ENCODE data around the gene APLP1.

Gene APLP1

GRCh38 chr19:35885225-35885738, 16.9 kb downstream of the APLP1 start:
- 0 out of 2 replicates have a peak, but pooled peaks cover 4% of the 10 kb centered on the region for H4K20me1 ChIP-seq (ENCODE audit: insufficient read depth, low read length)
- no peak overlapping the region for H2AFZ ChIP-seq (ENCODE audit: low read depth, low read length)
- no peak overlapping the region for H3K4me2 ChIP-seq (ENCODE audit: insufficient read depth, low read length)
- H3K79me2 ChIP-seq (ENCODE audit: insufficient read depth, low read length): no peaks in the 10 kb centered on the region
- no peak overlapping the region for H3K4me3 ChIP-seq (ENCODE audit: low read depth in 1 of 2, low read length in 2 of 2)
- no peak overlapping the region for H3K9ac ChIP-seq (ENCODE audit: low read depth, low read length)
- ATAC-seq (ENCODE audit: insufficient read depth, low read depth): no peak
- no peaks in the 10 kb centered on the region for H3K27me3 ChIP-seq (ENCODE audit: insufficient read depth, low read length, poor library complexity)
- H3K9me3 ChIP-seq (ENCODE audit: insufficient read depth, low read length, severe bottlenecking): no peaks in the 10 kb centered on the region
- H3K27ac ChIP-seq (ENCODE audit: low read length): no peak overlapping the region
- DNase-seq: no peak
- TF ChIP-seq CTCF (IDR thresholded peaks at IDR 0.05; ENCODE audit: borderline replicate concordance, extremely low read depth, low read length, poor library complexity, severe bottlenecking) (no peak), EZH2 (IDR thresholded peaks at IDR 0.05; ENCODE audit: borderline replicate concordance, low read depth, low read length, severe bottlenecking) (no peak)
- H3K36me3 ChIP-seq (ENCODE audit: insufficient read depth, low read length): peaks cover 24% of the 10 kb centered on the region
- no peaks in the 10 kb centered on the region for H3K4me1 ChIP-seq (ENCODE audit: insufficient read depth, low read length)

DNA sequence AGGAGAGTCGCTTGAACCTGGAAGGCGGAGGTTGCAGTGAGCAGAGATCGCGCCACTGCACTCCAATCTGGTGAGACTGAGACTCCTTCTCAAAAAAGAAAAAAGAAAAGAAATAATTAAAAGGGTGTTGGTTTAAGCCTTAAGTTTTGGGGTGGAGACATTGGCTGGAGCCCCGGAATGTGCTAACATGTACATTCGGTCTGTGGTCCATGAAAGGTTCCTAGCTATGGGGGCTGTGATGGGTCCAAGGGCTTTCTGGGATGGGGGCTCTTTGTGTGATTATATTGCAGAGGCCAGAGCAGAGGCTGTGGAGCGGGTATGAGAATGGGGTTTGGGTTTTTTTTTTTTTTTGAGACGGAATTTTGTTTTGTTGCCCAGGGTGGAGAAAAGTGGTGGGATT, 17.5 kb downstream of the APLP1 start:
- Histone ChIP-seq H3K4me2 (ENCODE audit: insufficient read depth, low read length) (no peak overlapping the region), H3K9me3 (ENCODE audit: insufficient read depth, low read length, severe bottlenecking) (no peaks in the 10 kb centered on the region), H3K27me3 (ENCODE audit: insufficient read depth, low read length, poor library complexity) (no peaks in the 10 kb centered on the region), H4K20me1 (ENCODE audit: insufficient read depth, low read length) (0 out of 2 replicates have a peak, but pooled peaks cover 4% of the 10 kb centered on the region), H3K36me3 (ENCODE audit: insufficient read depth, low read length) (peaks cover 27% of the 10 kb centered on the region), H3K9ac (ENCODE audit: low read depth, low read length) (no peak overlapping the region), H3K4me1 (ENCODE audit: insufficient read depth, low read length) (no peaks in the 10 kb centered on the region), H3K79me2 (ENCODE audit: insufficient read depth, low read length) (no peaks in the 10 kb centered on the region), H3K4me3 (ENCODE audit: low read depth in 1 of 2, low read length in 2 of 2) (no peak overlapping the region), H3K27ac (ENCODE audit: low read length) (no peak overlapping the region), H2AFZ (ENCODE audit: low read depth, low read length) (no peak overlapping the region)
- DNase-seq (no peak), ATAC-seq (ENCODE audit: insufficient read depth, low read depth) (no peak)
- TF ChIP-seq EZH2 (IDR thresholded peaks at IDR 0.05; ENCODE audit: borderline replicate concordance, low read depth, low read length, severe bottlenecking): no peak
- TF ChIP-seq CTCF (IDR thresholded peaks at IDR 0.05; ENCODE audit: borderline replicate concordance, extremely low read depth, low read length, poor library complexity, severe bottlenecking): no peak

GRCh38 chr19:35887197-35887596, 18.8 kb downstream of the APLP1 start:
- H4K20me1 ChIP-seq (ENCODE audit: insufficient read depth, low read length): 0 out of 2 replicates have a peak, but pooled peaks cover 4% of the 10 kb centered on the region
- no peak overlapping the region for H3K27ac ChIP-seq (ENCODE audit: low read length)
- no peak overlapping the region for H3K9ac ChIP-seq (ENCODE audit: low read depth, low read length)
- no peak overlapping the region for H3K4me3 ChIP-seq (ENCODE audit: low read depth in 1 of 2, low read length in 2 of 2)
- no peaks in the 10 kb centered on the region for H3K27me3 ChIP-seq (ENCODE audit: insufficient read depth, low read length, poor library complexity)
- peaks cover 30% of the 10 kb centered on the region for H3K36me3 ChIP-seq (ENCODE audit: insufficient read depth, low read length)
- H3K9me3 ChIP-seq (ENCODE audit: insufficient read depth, low read length, severe bottlenecking): no peaks in the 10 kb centered on the region
- H3K4me2 ChIP-seq (ENCODE audit: insufficient read depth, low read length): no peak overlapping the region
- no peaks in the 10 kb centered on the region for H3K79me2 ChIP-seq (ENCODE audit: insufficient read depth, low read length)
- ATAC-seq (ENCODE audit: insufficient read depth, low read depth) (no peak), DNase-seq (no peak)
- no peaks in the 10 kb centered on the region for H3K4me1 ChIP-seq (ENCODE audit: insufficient read depth, low read length)
- TF ChIP-seq CTCF (IDR thresholded peaks at IDR 0.05; ENCODE audit: borderline replicate concordance, extremely low read depth, low read length, poor library complexity, severe bottlenecking) (no peak), EZH2 (IDR thresholded peaks at IDR 0.05; ENCODE audit: borderline replicate concordance, low read depth, low read length, severe bottlenecking) (no peak)
- no peak overlapping the region for H2AFZ ChIP-seq (ENCODE audit: low read depth, low read length)
